ENCODE measurements around the gene DNAL4. TPM values are rescaled to one million over a fixed set of nuclear protein-coding genes. Genes with fewer than 3 reads are reported as not detected.

Gene DNAL4
- total and polyA plus RNA-seq, 2 of the 4 experiments (the other 2 are of a cell fraction), result 6.1 to 12.1 TPM

DNA sequence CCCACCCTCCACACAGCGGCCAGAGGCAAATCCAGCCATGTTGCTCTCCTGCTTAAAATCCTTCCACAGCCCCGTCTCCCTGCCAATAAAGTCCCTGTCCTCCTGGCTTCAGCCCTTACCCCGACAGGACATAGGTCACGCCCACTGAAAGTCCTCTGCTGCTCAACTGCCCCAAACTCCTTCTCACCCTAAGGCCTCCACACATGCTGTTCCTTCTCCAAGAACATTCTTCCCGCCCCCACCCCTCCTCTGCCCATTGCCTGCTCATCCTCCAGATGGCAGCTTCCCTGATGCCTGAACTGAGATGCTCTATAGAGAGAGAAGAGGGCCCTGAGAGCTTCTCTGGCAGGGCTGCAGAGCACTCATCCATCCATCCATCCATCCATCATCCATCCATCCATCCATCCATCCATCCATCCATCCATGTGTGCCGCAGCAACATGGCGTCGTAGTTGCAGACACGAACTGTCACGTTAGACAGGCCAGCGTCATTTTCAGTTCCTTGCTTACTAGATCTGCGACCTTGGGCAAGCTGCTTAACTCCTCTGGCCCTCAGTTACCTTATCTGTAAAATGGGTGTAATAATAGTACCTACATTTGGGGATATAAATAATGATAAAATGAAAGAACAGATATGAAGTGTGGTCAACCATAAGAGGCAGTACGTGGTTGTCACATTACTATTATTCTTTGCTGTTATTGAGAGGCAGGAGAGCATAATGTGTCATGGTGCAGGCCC lies 40.4 kb upstream of the DNAL4 start:
- Histone ChIP-seq H2AK5ac (ENCODE audit: low read depth, low read length) (no peak overlapping the region), H3K79me1 (ENCODE audit: low read depth in 1 of 2, low read length in 2 of 2) (no peaks in the 10 kb centered on the region), H2BK5ac (ENCODE audit: low read depth, low read length, poor library complexity, severe bottlenecking) (no peak overlapping the region), H4K8ac (ENCODE audit: low read depth in 2 of 2, low read length in 2 of 2) (no peak overlapping the region), H3K23ac (ENCODE audit: low read depth, low read length) (no peak overlapping the region), H2AFZ (replicated peaks; ENCODE audit: low read length, poor library complexity) (no peak overlapping the region), H3K27ac (ENCODE audit: insufficient read depth, low read length) (no peak overlapping the region), H4K20me1 (ENCODE audit: insufficient read depth, low read length) (no peaks in the 10 kb centered on the region; the same call in 1 of the 2 replicates), H4K91ac (ENCODE audit: insufficient read depth, low read depth, low read length) (no peak overlapping the region), H3K9ac (ENCODE audit: low read depth, low read length) (no peak overlapping the region), H2BK15ac (ENCODE audit: low read depth, low read length) (no peak overlapping the region), H3K27me3 (ENCODE audit: control insufficient read depth, insufficient read depth, low read length) (no peaks in the 10 kb centered on the region), H3K4me3 (ENCODE audit: insufficient read depth, low read depth, low read length) (no peak overlapping the region), H3K4me2 (ENCODE audit: low read depth, low read length) (no peak overlapping the region), H3K14ac (replicated peaks; ENCODE audit: low read depth, low read length) (no peak overlapping the region), H3K18ac (ENCODE audit: low read depth, low read length) (no peak overlapping the region), H2AK9ac (replicated peaks; ENCODE audit: low read depth, low read length, poor library complexity) (no peak overlapping the region), H2BK20ac (ENCODE audit: low read depth, low read length) (no peak overlapping the region), H3K4ac (ENCODE audit: low read depth, low read length) (no peak overlapping the region), H3K9me1 (ENCODE audit: insufficient read depth, low read length) (no peaks in the 10 kb centered on the region), H3K9me3 (ENCODE audit: control insufficient read depth, insufficient read depth, low read length) (no peaks in the 10 kb centered on the region), H2BK120ac (ENCODE audit: low read depth, low read length) (no peak overlapping the region), H3K36me3 (ENCODE audit: control insufficient read depth, insufficient read depth, low read length) (no peaks in the 10 kb centered on the region), H3K4me1 (ENCODE audit: control insufficient read depth, insufficient read depth, low read length) (peaks cover 2% of the 10 kb centered on the region; the same call in 1 of the 2 replicates), H3K56ac (ENCODE audit: extremely low read depth, insufficient read depth, low read length) (no peak overlapping the region), H4K5ac (ENCODE audit: low read depth, low read length) (no peak overlapping the region)
- ATAC-seq (ENCODE audit: low read depth) (no peak), DNase-seq (no peak)
- no CpG with 5 or more reads among the region's 13 CpGs for WGBS, 2 experiments (ENCODE audit: extremely low coverage in 2 of 2, insufficient read length in 1 of 2)
- ChIA-PET POLR2A (ENCODE audit: unreplicated experiment) (interaction anchor here (0.9 kb wide), 1 partner anchor 12 kb away, joined by 8 read pairs; no protein-coding TSS in a partner anchor), CTCF (no interaction called here)
- BruUV-seq (replicated peaks), result no TSS peak
- in situ Hi-C loops (cut with MboI; ENCODE audit: low sequenced_read_pairs), result no loop called here
- intact Hi-C loops (cut with micrococcal nuclease), result no loop called here
- dilution Hi-C loops (cut with HindIII; ENCODE audit: low sequenced_read_pairs, unreplicated experiment), result no loop called here
- TF ChIP-seq, protein P1, sequence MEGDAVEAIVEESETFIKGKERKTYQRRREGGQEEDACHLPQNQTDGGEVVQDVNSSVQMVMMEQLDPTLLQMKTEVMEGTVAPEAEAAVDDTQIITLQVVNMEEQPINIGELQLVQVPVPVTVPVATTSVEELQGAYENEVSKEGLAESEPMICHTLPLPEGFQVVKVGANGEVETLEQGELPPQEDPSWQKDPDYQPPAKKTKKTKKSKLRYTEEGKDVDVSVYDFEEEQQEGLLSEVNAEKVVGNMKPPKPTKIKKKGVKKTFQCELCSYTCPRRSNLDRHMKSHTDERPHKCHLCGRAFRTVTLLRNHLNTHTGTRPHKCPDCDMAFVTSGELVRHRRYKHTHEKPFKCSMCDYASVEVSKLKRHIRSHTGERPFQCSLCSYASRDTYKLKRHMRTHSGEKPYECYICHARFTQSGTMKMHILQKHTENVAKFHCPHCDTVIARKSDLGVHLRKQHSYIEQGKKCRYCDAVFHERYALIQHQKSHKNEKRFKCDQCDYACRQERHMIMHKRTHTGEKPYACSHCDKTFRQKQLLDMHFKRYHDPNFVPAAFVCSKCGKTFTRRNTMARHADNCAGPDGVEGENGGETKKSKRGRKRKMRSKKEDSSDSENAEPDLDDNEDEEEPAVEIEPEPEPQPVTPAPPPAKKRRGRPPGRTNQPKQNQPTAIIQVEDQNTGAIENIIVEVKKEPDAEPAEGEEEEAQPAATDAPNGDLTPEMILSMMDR (conservative IDR thresholded peaks at IDR 0.05; ENCODE audit: low read depth, low read length), result no peak
- no peak for TF ChIP-seq CEBPB (IDR thresholded peaks at IDR 0.05; ENCODE audit: low read depth, low read length)
